Fibroblast of skin of abdomen (primary cell): ENCODE data around the gene CACNA1S.

Experiments
- DNase-seq: peaks from one replicate; pipeline ENCODE4 v3.0.0-alpha.2; 2013

Gene CACNA1S

DNA sequence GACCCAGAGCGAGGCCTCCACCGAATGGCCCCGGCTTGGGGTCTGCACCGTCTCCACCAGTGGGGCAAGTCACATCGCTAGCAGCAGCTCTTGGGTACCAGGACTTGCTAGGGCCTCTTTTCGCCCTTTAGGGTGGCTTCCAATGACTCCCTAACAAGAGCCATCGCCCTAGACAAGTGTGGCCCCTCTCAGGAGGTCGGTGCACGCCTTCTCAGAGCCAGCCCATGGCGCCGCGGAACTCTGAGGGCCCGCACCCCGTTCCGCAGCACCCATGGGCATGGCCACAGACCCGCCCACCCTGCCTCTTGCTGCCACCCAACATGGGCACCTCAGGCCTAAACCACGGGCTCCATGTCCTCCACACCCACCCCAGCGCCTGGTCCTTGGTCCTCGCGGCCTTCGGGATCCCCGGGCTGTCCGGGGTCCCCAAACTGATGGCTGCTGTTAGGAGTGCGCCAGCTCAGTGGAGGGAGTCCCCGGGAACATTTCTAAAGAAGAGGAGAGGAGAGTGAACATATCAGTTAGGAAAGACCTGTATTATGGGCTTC lies 3.2 kb upstream of the CACNA1S start:
- no peak for DNase-seq

DNA sequence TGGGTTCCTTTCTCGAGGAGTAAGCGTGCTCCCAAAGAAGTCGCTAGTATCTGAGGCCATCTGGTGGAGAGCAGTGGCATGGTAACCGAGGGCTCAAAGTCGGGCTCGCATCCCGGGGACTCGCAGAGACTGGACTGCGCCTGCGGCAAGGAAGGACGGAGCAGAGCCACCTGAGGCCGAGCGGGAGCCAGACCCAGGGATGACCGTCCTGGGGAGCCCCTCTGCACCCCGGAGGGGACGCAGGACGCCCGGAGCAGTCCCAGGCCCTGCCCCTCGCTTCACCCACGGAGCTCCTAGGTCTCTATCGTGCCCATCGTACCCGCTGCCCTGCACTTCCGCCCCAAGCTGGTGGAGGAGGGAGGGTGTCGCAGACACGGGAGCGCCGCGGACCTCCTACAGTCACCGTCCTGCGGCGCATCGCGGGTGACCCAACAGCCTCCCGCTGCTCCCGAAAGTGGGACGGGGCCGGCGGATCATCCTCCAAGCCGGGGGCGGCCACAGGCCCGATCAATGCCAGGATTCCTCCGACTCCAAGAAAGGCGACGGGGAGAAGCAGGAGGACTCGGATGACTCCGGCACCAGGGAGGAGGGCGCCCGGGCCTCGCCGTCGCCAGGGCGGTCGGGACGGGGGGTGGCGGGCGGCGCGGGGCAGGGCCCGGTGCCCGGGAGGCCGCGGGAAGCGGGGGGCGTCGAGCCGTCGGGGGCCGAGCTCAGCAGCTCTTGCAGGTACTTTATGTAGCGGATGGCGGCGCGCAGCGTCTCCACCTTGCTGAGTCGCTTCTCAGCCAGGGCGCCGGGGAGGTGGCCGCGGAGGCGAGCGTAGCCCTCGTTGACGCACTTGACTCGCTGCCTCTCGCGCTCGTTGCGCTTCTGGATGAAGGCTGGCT lies 2.3 kb upstream of the CACNA1S start:
- peak; percentile 93 for DNase-seq

DNA sequence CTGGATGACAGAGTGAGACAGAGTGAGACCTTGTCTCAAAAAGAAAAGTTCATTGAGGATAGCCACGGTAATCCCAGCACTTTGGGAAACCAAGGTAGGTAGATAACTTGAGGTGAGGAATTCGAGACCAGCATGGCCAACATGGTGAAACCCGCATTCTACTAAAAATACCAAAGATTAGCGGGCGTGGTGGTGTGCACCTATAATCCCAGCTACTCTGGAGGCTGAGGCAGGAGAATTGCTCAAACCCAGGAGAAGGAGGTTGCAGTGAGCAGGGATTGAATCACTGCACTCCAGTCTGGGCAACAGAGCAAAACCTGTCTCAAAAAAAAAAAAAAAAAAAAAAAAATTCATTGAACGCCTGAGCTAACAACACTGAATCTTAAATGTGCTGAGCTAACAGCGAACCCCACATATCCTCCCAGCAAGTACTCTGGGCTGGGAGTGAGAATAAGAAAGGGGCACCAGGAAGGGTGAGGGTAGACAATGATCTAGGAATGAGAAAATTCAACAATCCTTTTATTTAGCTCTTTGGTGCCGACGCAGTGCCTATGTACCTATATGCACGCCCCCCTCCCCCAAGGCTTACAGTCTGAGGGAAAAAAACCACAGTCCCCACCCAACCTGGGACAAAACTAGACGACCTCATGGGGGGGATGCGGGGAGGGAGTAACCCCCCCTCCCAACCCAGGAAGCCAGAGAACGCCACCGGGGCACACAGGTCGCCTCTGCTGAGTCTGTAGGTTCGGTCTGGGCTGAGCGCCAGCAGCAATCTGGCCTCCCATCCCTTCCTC lies 1.4 kb upstream of the CACNA1S start:
- no peak for DNase-seq

DNA sequence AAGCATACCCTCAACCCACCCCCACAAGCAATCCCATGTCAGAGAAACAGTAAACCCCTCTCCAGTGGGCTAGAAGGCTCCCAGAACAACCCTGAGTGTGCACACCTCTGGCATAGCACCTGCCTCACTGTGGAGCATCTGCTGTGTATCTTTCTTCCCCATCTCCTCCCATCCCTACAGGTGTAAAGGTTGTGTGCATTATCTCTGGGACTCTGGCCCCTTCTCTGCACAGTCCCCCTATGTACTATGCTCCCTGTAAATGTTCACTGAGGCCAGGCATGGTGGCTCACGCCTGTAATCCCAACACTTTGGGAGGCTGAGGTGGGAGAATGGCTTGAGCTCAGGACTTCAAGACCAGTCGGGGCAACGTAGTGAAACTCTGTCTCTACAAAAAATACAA lies 700 bp upstream of the CACNA1S start:
- DNase-seq, result no peak

DNA sequence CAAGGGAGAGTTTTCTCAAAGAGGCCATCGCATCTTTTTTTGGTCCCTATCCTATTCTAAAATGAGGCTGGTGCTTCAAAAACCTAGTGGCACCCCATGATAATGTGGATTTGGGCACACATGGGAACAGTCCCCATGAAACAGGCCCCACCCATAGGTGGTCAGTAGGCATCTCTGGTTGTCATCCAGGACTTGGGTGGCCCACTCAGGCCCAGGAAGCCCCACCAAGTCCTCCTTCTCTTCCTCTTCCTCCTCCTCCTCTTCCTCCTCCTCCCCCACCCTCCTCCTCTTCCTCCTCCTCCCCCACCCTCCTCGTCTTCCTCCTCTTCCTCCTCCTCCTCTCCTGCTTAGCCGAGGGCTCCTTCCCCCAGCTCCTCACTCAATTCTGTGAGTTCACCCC lies 554 bp downstream of the CACNA1S start:
- DNase-seq, result no peak

DNA sequence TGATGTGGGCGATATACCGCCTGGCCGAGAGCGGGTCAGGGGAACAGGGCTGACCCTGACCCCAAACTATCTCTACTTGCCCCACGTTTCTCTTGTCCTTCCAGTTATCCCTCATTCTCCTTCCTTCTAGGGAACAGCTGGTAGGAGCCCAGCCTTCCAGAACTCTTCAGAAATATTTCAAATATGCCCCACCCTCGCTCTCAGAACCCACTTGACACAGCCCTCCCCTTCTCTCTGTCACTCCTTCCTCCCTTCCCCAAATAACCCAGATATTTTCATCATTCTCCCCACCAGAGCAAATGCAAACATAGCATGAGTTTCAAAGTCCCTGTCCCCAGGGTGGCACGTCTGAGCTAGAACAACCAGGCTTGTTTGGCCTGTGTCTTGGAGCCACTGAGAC lies 1.1 kb downstream of the CACNA1S start:
- no peak for DNase-seq

DNA sequence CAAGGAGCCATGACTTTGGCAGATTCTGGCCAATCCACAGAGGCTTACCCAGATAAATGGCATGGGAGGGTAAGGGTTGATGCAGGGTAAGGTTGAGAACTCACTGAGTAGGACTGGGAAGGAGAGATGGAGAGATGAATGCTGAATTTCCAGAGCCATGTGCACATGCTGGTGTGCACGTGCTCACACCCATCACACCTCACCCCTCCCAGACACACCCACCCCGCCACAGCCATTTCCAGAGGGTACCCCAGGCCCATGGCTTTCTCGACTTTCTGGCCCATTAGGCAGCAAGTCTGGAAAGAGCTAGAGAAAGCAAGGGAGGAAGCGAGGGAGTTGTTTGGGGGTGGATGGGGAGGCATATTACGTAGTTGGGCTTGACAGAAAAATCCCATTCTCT lies 1.6 kb downstream of the CACNA1S start:
- DNase-seq, result no peak

DNA sequence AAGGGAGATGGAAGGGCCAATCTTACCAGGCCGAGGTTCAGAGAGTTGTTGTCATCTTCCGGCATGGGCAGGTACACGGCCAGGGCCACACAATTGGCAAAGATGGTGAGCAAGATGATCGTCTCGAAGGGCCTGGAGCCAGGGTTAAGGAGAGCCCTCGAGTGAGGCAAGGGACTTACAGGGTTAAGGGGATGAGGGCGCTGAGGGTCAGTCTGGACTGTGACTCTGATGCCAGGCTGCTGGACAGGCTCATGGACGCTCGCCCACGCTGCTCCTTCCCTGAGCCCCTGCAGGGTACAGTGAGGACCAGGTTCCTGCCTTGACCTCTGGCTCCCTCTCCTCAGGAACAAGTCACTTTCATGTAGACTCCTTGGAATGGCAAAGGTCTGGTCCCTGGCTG lies 2.1 kb downstream of the CACNA1S start:
- DNase-seq, result no peak

DNA sequence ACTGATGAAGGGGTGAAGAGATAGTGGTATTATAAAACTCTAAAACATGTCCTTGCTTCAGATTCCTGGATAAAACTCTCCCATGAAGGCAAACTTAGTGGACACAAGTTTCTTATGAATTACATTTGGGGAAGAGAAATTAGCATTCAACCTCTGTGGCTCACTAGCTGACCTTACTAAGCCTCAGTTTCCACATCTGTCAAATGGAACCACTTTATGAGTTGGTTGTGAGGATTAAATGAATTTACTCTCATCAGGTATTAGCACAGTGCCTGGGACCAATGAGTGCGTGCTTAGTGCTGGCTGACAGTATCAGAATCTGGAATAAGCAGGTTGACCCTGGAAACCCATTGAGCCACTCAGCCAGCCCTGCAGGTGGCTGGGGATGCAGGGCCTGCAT lies 2.6 kb downstream of the CACNA1S start:
- DNase-seq, result no peak

DNA sequence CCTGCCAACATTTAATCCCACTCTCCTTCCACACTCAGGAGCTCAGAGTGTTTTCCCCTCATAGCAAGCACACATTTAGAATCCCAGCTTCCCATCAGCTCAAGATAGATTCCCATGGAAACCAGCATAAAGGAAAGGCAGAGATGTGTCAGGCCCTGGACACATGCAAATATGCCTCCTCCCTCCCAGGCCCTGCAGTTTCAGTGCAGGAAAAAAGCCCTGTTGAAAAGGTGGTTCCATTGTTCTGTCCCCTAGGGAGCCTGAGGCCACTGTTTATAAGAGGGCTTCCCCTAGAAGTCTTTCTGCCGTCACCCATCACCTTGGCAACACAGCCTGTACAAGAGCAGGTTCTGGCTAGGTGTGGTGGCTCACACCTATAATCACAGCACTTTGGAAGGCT lies 3.6 kb downstream of the CACNA1S start:
- DNase-seq, result no peak

DNA sequence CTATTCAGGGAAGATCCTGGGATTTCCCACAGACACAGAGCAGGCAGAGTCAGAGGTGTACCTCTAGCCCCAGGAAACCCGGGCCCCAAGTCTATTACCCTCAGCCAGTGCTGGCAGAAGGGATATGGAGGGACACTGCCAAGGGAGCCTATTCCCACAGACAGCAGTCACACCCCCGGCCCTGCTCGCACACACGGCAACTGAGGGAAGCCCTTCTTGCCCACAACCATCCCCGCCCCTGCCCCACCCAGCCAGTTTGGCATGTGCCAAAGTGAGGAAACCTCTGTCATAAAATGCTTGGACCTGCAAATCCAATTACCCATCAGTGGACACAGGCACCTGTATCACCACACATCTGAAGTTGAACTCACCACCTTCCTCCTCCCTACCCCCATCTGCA lies 6.5 kb downstream of the CACNA1S start:
- DNase-seq, result no peak

DNA sequence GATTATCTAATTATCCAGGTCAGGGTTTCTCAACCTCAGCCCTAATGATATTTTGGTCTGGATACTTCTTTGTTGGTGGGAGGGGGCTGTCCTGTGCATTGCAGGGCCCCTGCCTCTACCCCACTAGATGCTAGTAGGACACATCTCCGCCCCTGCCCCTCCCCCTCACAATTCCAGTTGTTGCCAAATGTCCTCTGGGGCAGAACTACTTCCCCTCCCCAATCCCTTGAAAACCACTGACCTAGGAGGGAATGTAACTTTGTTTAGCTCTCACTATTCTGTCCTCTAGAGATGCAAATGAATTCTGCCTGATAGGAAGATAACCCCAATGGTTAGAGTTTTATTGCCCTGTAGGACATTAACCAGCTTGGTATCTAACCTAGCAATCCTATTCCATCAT lies 8.1 kb downstream of the CACNA1S start:
- no peak for DNase-seq

DNA sequence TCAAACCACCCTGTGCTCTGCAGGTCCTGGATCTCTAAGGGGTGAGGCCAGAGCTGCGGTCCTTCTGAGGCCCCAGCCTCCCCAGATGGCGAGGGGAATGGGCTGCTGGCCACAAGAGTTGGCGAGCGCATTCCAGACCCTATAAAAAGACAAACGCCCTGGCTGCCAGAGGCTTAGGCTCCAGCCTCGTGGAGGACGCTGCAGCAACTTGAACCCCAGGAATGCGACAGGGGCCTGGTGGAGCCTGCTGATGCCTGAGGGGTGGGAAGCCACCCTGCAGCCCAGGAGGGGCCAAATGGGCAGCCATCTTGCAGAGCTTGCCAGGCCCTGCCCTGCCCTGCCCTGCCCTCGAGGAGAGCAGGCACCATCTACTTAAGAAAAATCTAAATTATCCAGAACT lies 8.6 kb downstream of the CACNA1S start:
- no peak for DNase-seq

DNA sequence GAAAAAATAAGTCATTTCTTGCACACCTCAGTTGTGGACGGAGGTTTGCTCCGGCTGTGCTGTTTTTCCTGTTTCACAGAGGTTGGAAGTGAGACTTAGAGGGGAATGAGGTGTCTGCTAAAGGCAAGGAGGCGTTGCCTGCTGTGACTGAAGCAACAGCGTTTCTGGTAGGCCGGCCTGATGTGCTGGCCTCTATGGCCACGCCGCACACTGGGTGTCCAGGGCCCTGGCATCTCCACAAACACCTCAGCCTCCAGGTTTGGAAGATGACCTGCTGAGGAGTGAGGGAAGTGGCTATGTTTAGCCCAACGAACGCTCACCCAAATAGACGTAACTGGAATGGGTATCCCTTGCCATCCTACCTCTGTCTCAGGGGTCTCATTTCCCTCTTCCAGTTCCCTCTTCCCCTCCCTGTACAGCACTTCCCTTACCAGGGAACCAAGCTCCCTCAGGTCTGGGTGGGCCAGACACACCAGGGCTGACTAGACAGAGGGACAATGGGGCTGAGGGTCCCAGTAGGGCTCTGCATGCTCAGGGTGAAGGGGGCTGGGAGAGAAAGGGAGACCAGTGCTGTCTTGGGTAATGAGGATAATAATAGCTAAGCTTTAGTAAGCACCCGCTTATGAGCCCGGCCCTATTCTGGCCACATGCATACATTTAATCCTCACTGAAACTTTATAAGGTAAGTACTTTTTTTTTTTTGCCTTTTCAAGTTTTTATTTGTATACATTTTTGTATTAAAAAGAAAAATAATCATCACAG lies 11.9 kb downstream of the CACNA1S start:
- no peak for DNase-seq

DNA sequence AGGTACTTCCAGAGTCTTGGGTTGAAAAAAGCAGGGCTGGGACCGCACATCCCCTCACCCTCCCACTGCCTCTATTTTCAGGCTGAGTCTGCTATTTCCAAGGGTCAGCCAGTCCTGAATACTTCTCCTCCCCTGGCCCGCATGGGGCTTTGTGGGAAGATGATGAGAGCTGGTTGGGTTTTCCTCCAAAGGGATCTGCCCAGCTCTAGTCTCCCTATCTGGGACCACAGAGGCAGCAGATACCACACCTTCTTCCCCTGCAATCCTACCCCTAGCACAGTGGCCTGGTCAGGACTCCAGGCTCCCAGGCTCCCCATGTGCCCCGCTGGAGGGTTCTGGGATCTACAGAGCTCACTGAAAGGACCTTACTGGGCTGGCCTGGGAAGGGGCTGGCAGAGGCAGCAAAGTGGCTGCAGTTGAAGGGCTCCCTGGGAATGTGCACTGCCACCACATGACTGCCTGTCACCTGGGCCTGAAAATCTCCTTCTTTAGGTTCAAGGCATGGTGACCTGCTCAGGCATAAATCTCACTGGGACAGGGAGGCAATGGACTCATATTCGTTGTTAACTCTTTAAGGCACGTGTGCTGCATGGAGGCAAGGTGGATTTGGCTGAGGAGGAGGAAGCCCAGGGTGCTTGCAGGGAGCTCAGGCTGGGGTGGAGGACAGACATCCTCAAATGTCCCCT lies 13.1 kb downstream of the CACNA1S start:
- no peak for DNase-seq

DNA sequence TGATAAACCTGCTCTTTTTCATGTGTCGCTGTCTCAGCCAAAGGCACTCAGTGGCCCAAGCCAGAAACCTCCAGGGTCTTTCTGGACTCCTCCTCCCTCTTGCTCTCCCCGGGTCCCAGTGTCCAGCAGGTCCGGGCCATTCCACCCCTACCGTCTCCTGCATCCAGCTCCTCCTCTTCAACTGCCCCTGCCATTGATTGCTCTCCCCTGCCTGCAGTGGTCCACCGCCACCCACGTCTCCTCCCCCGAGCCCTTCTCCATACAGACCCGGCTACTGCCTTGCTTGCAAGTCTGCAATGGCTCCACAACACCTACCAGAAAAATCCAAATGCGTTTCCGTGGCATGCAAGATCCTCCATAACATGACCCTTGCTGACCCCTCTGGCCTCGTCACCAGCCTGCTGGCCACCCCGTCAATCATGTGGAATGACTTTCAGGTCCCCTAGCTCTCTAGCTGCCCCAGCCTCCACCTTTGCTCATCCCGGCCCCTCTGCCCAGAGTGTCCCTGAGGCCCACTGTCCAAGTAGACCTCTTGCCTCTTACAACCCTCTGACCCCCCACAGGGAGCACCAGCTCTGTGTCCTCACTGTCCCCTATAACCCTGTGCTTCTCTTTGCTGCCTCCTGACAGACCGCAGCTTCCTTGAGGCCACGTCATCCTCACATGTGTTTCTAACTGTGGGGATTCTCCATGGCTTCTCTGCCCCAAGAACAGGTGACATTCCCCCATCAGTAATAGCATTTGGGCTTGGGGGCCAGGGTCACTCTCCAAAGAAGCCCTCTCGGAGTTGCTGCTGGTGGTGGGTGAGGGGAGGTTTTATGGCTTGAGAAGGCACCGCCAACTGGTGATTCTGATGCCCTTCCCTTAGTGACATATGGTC lies 15.0 kb downstream of the CACNA1S start:
- DNase-seq, result no peak

DNA sequence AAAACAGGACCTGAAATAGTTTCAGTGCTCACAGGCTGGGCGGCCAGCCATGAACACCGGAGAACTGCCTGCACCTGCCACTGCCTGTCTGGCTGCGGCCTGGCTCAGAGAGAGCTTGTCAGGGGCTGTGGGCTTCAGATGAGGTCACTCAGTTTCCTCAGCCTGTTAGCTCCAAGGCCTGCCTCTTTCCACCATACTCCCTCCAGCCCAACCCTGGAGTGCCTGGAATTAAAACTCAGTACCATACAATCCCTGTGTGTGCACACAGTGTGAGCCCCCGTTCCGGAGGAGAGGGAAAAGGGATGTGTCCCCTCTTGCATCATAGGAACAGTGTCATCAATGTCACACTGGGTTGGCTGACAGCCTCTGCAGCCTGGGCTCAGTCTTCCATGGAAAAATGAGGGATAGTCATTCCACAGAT lies 16.2 kb downstream of the CACNA1S start:
- no peak for DNase-seq

DNA sequence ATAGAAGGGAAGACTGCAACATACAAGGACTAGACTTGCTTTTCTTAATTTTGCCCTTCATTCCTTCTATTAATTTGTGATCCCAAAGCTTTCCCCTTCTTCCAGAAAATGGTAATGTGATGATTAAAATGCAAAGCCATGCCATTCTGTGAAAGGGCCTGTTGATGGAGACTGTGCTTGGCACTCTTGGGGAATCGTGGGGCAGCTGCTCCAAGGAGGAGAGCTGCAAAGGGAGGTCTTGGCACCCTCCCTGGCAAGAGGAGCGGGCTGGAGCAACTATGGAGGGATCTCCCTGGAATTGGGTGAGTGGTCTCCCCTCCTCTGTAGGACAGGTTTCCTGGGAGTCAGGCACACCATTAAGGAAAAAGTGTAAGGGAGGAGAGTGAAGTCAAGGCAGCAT lies 16.6 kb downstream of the CACNA1S start:
- DNase-seq, result no peak

DNA sequence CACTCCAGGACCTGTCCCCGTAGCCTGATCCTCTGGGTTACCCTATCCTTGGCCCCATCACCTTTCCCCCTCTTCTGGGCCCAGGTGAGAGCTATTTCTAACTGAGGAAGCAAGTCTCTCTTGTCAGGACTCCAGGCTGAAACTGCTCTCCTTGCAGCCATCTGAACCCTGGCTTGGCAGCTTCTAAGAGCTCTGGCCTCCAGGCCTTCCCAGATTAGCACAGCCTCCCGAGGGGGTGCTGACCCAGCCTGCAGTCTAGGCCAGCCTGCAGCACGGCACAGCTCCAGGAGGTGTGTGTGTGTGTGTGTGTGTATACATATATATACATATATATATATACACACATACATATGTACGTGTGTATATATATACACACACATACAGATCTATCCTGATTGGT lies 17.4 kb downstream of the CACNA1S start:
- no peak for DNase-seq

DNA sequence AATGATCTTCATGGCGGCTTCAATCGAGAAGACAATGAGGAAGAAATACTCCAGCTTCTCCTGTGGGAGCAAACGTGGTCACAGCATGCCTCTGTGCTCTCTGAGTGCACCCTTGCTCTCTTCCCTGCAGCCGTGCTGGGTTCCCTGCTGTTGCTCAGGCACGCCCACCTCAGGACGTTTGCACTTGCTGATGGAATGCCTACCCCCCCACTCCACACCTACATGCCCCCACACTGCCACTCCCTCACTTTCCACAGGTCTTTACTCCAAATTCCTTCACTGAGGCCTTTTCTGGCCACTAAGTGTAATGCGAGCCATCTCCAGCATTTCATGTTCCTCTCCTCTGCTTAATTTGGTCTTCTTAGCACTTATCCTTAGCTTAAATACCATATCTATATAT lies 18.3 kb downstream of the CACNA1S start:
- no peak for DNase-seq

DNA sequence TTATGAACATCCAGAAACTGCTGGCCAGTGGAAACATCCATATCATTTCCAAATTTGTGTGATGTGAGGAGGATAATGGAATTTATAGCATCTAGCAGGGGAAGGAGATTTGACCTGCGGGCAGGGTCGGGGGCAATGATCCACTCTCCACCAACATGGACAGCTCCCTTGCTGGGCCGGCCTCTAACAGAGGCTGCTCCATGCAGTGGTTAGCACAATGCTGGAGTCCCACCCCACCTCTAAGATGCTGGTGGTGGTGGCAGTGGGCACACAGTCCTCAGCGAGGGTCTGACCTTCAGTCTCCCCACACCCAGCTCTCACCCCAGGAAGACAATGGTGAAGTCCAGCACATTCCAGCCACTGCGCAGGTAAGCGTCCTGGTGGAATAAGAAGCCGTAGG lies 18.7 kb downstream of the CACNA1S start:
- DNase-seq, result no peak
